Measurements from ENCODE around the gene AIMP1. TPM values are rescaled to one million over a fixed set of nuclear protein-coding genes. Genes with fewer than 3 reads are reported as not detected.
"Not testable (repeated sequence)": the region's sequence is repeated elsewhere in the genome, so short reads cannot be mapped to it uniquely, and the experiment has no call there.

AIMP1 gene
- total and polyA plus RNA-seq, 5 experiments from 2014 or later, result 56.1 to 95.5 (median 64.6) TPM

DNA sequence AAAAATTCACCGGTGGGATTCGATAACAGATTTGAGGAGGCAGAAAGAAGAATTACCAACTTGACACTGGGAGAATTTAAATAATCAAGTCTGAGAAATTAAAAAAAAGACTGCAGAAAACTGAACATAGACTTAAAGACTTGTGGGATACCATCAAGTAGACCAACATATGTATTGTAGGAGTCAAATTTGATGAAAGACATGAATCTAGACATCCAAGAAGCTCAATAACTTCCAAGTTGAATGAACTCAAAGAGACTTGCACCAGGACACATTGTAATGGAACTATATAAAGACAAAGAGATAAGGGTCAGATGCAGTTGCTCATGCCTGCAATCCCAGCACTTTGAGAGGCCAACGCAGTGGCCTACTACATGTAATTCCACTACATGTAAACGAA is 82.5 kb downstream of the AIMP1 start:
- H3K27me3 Mint-ChIP-seq, H3K27ac Mint-ChIP-seq, H3K4me1 Mint-ChIP-seq, H3K4me3 Mint-ChIP-seq, POLR2A ChIA-PET, DNase-seq, ATAC-seq: not testable (repeated sequence)
- peaks cover 0 to 30% (median 2%) of the 10 kb centered on the region in 3 donors for H3K36me3 Mint-ChIP-seq
- H3K9me3 Mint-ChIP-seq, result peaks cover 0 to 52% (median 32%) of the 10 kb centered on the region in 9 donors

Other genes starting within 250 kb of the AIMP1 start
- 10 to 100 TPM; 64.0 to 65.1 TPM for gene TBCK, start 341 bp upstream of the AIMP1 start, total RNA-seq
- gene TBCK, start 341 bp upstream of the AIMP1 start, polyA plus RNA-seq, result 10 to 100 TPM; 20.7 to 32.5 (median 21.9) TPM
- not detected for gene GIMD1, start 52.2 kb downstream of the AIMP1 start, total RNA-seq
- not detected for gene GIMD1, start 52.2 kb downstream of the AIMP1 start, polyA plus RNA-seq

Data from naive thymus-derived CD8-positive, alpha-beta T cell (primary cell).